K562 (cell line): ENCODE data around the gene MTG2.

Experiments
- POLR2A ChIP-seq: fragments of 450-650 bp; conservative IDR thresholded peaks from 2 replicates; pipeline ENCODE4 v1.6.1; 2016
- SMC3 ChIP-seq: conservative IDR thresholded peaks from 2 replicates; pipeline ENCODE4 v1.6.1; 2011; ENCODE audit warnings: low read depth, low read length, improper control_type of control experiment; ENCODE audit not compliant: insufficient read depth

DNA sequence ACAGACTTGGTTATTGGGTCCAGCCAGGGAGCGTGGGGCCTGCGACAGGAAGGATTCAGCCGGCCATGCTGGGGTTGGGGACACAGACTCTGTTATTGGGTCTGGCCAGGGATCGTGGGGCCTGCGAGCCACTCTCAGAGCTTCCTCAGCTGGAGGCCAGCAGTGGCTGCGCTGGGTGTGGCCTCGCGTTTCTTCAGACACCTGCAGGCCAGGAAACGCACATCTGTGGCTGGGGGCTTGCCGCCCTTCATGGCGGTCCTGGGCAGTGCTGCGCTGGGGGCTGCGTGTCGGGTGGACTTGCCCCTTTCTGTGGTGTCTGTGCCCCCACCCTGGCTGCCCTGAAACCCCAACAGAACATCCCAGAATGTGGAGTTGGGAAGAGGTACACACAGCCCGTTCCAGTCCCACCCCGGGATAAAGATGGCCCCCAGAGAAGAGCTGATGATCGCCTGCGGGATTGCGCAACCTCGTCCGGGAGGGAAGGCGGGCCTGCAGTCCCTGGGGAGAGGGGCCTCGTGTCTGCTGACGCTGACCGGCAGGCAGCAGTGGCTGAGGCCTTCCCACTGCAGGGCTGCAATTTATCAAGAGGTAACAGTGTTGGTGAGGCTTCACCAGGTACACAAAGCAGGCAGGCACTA lies 16.9 kb upstream of the MTG2 start:
- TF ChIP-seq SMC3 (no peak), POLR2A (no peak)
